ENCODE data around the gene DPH2. TPM values are rescaled to one million over a fixed set of nuclear protein-coding genes. Genes with fewer than 3 reads are reported as not detected.

The DPH2 gene
- total RNA-seq, 2 donors from 2014 or later = 37.4 to 93.8 TPM

DNA sequence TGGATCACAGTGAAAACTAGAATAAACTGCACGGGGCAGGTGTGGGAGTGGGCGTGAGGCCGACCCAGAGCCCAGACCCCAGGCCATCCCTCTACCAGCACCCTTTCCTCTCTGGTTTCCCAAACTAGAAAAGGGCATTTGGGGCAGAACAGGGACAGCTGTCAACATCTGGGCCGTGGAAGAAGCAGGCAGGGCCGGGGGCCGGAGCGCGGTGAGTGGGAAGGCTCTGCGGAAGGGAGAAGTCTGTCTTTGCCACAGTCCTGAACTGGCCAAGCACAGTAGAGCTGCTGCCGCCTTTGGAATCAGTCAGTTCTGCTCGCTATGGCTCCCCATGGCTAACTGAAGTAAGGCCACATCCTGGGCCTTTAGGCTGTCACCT is 28.2 kb downstream of the DPH2 start:
- ATAC-seq (no peak), DNase-seq (ENCODE audit: low spot score) (no peak)
- no peaks in the 10 kb centered on the region for H3K4me1 Mint-ChIP-seq (ENCODE audit: low read depth in 2 of 2)
- no peak overlapping the region for H3K4me3 Mint-ChIP-seq
- H3K27me3 Mint-ChIP-seq = no peaks in the 10 kb centered on the region
- H3K27ac Mint-ChIP-seq = no peak overlapping the region
- H3K36me3 Mint-ChIP-seq = no peaks in the 10 kb centered on the region
- H3K9me3 Mint-ChIP-seq = no peaks in the 10 kb centered on the region

GRCh38 chr1:43999455-43999854 is 29.6 kb downstream of the DPH2 start:
- Mint-ChIP-seq H3K27ac (no peak overlapping the region), H3K9me3 (no peaks in the 10 kb centered on the region), H3K36me3 (no peaks in the 10 kb centered on the region), H3K4me3 (no peak overlapping the region), H3K4me1 (ENCODE audit: low read depth in 2 of 2) (no peaks in the 10 kb centered on the region), H3K27me3 (no peaks in the 10 kb centered on the region)
- ATAC-seq (no peak), DNase-seq (ENCODE audit: low spot score) (no peak)

- DNase-seq (ENCODE audit: low spot score) (no peak), ATAC-seq (no peak)
- H3K36me3 Mint-ChIP-seq = no peaks in the 10 kb centered on the region
- no peaks in the 10 kb centered on the region for H3K9me3 Mint-ChIP-seq
- no peaks in the 10 kb centered on the region for H3K27me3 Mint-ChIP-seq
- no peaks in the 10 kb centered on the region for H3K4me1 Mint-ChIP-seq (ENCODE audit: low read depth in 2 of 2)
- H3K27ac Mint-ChIP-seq = no peak overlapping the region
- no peak overlapping the region for H3K4me3 Mint-ChIP-seq
Measured at GRCh38 chr1:44000122-44000665, 30.4 kb downstream of the DPH2 start.

GRCh38 chr1:44002165-44002564 is 32.4 kb downstream of the DPH2 start:
- no peaks in the 10 kb centered on the region for H3K27me3 Mint-ChIP-seq

GRCh38 chr1:44002606-44003157 is 32.9 kb downstream of the DPH2 start:
- no peak overlapping the region for H3K4me3 Mint-ChIP-seq
- H3K27ac Mint-ChIP-seq = no peak overlapping the region
- DNase-seq (ENCODE audit: low spot score) (no peak), ATAC-seq (no peak)
- no peaks in the 10 kb centered on the region for H3K36me3 Mint-ChIP-seq
- H3K9me3 Mint-ChIP-seq = no peaks in the 10 kb centered on the region
- no peaks in the 10 kb centered on the region for H3K27me3 Mint-ChIP-seq
- no peaks in the 10 kb centered on the region for H3K4me1 Mint-ChIP-seq (ENCODE audit: low read depth in 2 of 2)

More at GRCh38 chr1:44002165-44002564, 32.4 kb downstream of the DPH2 start:
- no peak overlapping the region for H3K27ac Mint-ChIP-seq
- DNase-seq (ENCODE audit: low spot score) (no peak), ATAC-seq (no peak)
- no peaks in the 10 kb centered on the region for H3K4me1 Mint-ChIP-seq (ENCODE audit: low read depth in 2 of 2)
- no peak overlapping the region for H3K4me3 Mint-ChIP-seq
- no peaks in the 10 kb centered on the region for H3K36me3 Mint-ChIP-seq
- no peaks in the 10 kb centered on the region for H3K9me3 Mint-ChIP-seq

- DNase-seq (ENCODE audit: low spot score) = no peak
- Mint-ChIP-seq H3K27ac (no peak overlapping the region), H3K4me1 (ENCODE audit: low read depth in 2 of 2) (no peaks in the 10 kb centered on the region), H3K9me3 (no peaks in the 10 kb centered on the region), H3K4me3 (no peak overlapping the region), H3K36me3 (no peaks in the 10 kb centered on the region), H3K27me3 (no peaks in the 10 kb centered on the region)
- ATAC-seq = no peak
Measured at GRCh38 chr1:44008259-44008658, 38.4 kb downstream of the DPH2 start.

GRCh38 chr1:44010935-44011471 is 41.2 kb downstream of the DPH2 start:
- Mint-ChIP-seq H3K9me3 (no peaks in the 10 kb centered on the region), H3K4me3 (no peak overlapping the region), H3K27me3 (peaks cover 0 to 12% of the 10 kb centered on the region in 2 donors), H3K4me1 (ENCODE audit: low read depth in 2 of 2) (peaks cover 0 to 3% of the 10 kb centered on the region in 2 donors), H3K27ac (no peak overlapping the region), H3K36me3 (no peaks in the 10 kb centered on the region)
- ATAC-seq = no peak
- DNase-seq (ENCODE audit: low spot score) = no peak

GRCh38 chr1:44012404-44012803 is 42.6 kb downstream of the DPH2 start:
- DNase-seq (ENCODE audit: low spot score) = no peak
- ATAC-seq = no peak
- Mint-ChIP-seq H3K27ac (no peak overlapping the region), H3K4me1 (ENCODE audit: low read depth in 2 of 2) (peaks cover 0 to 3% of the 10 kb centered on the region in 2 donors), H3K4me3 (no peak overlapping the region), H3K27me3 (peaks cover 0 to 12% of the 10 kb centered on the region in 2 donors), H3K36me3 (no peaks in the 10 kb centered on the region), H3K9me3 (no peaks in the 10 kb centered on the region)

DNA sequence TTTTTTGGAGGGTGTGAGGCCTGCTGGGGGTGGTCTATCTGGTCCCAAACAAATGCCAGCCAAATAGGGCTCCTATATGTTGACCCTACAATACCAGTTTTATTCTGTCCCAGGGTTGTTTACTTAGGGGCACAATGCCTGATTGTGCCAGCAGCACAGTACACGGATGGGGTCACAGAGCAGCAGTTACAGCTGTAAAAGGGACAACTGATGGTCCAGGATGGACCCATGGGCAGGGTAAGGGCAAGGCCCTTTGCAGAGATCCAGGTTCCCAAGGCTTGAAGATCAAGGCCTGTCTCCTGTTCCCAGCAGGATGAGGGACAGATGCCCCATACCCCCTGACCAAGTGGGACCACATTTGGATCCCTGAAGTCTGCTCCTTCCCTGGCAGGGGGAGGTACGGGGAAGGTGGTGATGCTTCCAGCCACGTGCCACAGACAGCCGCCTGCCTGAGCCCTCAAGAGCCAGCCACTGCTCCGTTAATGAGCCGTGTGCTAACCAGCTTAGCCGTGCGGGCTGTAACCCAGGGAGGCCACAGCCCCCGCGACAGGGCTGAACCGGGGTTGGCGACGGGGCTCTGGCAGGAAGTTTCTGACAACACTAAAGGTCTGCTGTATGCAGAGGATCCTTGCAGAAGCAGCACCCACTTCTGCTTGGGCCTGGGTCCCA is 43.3 kb downstream of the DPH2 start:
- Mint-ChIP-seq H3K4me1 (ENCODE audit: low read depth in 2 of 2) (peaks cover 0 to 3% of the 10 kb centered on the region in 2 donors), H3K4me3 (no peak overlapping the region), H3K36me3 (no peaks in the 10 kb centered on the region), H3K9me3 (no peaks in the 10 kb centered on the region), H3K27me3 (peaks cover 0 to 12% of the 10 kb centered on the region in 2 donors), H3K27ac (no peak overlapping the region)
- ATAC-seq (no peak), DNase-seq (ENCODE audit: low spot score) (no peak)

GRCh38 chr1:44013949-44014348 is 44.1 kb downstream of the DPH2 start:
- Mint-ChIP-seq H3K4me3 (no peak overlapping the region), H3K4me1 (ENCODE audit: low read depth in 2 of 2) (peaks cover 0 to 3% of the 10 kb centered on the region in 2 donors), H3K27me3 (peaks cover 0 to 12% of the 10 kb centered on the region in 2 donors), H3K27ac (peak overlapping the region in 1 of 2 donors; percentile 56), H3K36me3 (no peaks in the 10 kb centered on the region), H3K9me3 (no peaks in the 10 kb centered on the region)
- ATAC-seq (no peak), DNase-seq (ENCODE audit: low spot score) (no peak)

DNA sequence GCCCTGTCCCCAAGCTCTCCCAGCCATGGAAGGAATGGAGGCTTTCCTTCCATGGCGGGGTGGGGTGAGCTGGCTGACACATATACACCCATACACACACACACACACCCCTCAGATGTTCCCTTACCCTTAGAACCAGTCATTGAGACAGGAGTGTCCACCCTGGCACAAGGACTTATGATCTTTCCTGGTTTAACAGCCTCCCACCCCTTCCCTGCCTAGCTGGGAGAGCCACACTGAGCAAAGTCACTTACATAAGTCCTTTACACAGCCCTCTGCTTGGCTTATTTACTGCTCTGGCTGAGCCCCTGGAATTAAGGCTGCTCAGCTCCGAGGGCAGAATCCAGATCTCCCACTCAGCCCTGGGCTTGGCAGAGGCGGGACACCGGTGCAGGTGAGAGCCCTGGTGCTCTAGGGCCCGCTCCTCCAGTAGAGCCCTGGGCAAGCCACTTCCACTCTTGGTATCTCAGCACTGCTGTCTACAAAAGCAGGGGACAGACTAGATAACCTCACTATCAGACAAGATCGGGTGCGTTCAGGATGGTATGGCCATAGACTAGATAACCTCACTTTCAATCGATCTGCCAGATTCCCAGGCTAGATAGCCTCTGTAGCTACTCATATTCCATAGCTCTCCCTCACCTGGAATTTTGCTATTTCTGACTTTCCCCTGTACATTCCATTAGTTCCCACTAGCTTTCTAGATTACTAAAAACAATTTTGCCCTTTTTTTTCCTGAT is 44.7 kb downstream of the DPH2 start:
- peak overlapping the region in 1 of 2 donors; percentile 56 for H3K27ac Mint-ChIP-seq
- H3K27me3 Mint-ChIP-seq = peaks cover 0 to 12% of the 10 kb centered on the region in 2 donors
- ATAC-seq (no peak), DNase-seq (ENCODE audit: low spot score) (no peak)
- no peaks in the 10 kb centered on the region for H3K36me3 Mint-ChIP-seq
- no peaks in the 10 kb centered on the region for H3K9me3 Mint-ChIP-seq
- peaks cover 0 to 3% of the 10 kb centered on the region in 2 donors for H3K4me1 Mint-ChIP-seq (ENCODE audit: low read depth in 2 of 2)
- no peak overlapping the region for H3K4me3 Mint-ChIP-seq

DNA sequence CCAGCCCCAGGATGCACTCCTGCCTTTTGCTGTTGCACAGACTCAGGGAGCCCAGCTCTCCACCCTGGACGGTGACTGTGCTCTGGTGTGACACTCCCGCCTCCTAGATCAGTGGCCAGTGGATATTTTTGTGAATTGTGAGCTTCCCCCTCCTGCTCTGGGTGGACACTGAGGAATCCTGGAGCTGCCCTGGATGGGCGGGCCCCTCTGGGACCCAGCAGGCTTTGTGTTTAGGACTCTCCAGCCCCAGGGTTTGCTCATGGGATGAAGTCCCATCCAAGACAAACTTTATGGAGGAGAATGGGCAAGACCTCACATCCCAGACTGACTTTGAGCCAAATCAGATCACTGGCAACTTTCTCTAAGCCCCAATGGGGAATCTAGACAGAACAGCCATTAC is 45.4 kb downstream of the DPH2 start:
- peaks cover 0 to 3% of the 10 kb centered on the region in 2 donors for H3K4me1 Mint-ChIP-seq (ENCODE audit: low read depth in 2 of 2)
- H3K9me3 Mint-ChIP-seq = no peaks in the 10 kb centered on the region
- no peak for DNase-seq (ENCODE audit: low spot score)
- no peak for ATAC-seq
- peaks cover 0 to 12% of the 10 kb centered on the region in 2 donors for H3K27me3 Mint-ChIP-seq
- no peak overlapping the region for H3K4me3 Mint-ChIP-seq
- H3K27ac Mint-ChIP-seq = no peak overlapping the region
- no peaks in the 10 kb centered on the region for H3K36me3 Mint-ChIP-seq

DNA sequence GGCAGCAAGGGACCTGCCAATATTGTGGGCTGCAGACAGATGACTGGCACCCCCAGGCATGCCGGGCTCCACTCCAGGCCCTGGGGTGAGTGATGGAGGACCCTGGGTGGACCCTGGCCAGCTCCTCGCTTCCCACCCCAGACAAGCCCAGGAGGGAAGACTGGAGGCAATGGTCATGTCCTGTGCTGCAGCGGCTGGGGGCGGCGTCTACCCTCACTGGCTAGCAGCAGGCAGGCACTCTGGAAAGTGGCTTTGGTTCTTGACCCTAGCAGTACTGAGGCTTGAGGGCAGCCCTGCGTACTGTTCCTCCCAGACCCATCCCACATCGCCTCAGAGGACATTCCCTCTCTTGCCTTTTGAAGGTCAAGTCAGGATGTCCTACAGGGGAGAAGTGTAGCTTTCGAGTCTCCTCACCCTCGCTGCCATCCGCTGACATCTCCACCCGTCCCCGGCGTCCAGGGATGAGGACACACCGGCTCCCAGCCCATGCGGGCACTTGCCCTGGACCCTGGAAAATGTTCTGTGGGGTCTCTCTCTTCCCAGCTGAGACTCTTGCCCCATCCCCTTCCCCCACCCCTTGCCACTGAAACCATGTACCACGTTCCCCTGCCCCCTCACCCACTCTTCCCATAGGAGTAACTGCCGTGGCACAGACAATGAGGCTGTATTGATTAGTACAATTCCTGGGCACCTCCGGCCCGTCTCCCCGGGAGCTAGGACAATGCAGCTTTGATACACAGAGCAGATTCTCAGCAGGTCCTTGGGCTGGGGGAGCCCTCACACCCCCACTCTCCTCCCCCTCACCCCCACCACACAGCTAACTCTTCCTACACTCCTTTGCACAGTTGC is 46.5 kb downstream of the DPH2 start:
- Mint-ChIP-seq H3K27ac (no peak overlapping the region), H3K27me3 (peaks cover 0 to 12% of the 10 kb centered on the region in 2 donors), H3K36me3 (no peaks in the 10 kb centered on the region), H3K9me3 (no peaks in the 10 kb centered on the region), H3K4me3 (no peak overlapping the region), H3K4me1 (ENCODE audit: low read depth in 2 of 2) (peaks cover 0 to 3% of the 10 kb centered on the region in 2 donors)
- DNase-seq (ENCODE audit: low spot score) (no peak), ATAC-seq (no peak)

Measured in natural killer cell treated with Interleukin-12 subunit alpha and Interleukin-12 subunit beta and Interleukin-15 and Interleukin-18, amount 100 ng/mL, for 72 hours (primary cell).